ENCODE measurements around the gene POLR2L. TPM values are rescaled to one million over a fixed set of nuclear protein-coding genes. Genes with fewer than 3 reads are reported as not detected.

The POLR2L gene
- total and polyA plus RNA-seq, 4 donors: 34.7 to 160 (median 124) TPM

DNA sequence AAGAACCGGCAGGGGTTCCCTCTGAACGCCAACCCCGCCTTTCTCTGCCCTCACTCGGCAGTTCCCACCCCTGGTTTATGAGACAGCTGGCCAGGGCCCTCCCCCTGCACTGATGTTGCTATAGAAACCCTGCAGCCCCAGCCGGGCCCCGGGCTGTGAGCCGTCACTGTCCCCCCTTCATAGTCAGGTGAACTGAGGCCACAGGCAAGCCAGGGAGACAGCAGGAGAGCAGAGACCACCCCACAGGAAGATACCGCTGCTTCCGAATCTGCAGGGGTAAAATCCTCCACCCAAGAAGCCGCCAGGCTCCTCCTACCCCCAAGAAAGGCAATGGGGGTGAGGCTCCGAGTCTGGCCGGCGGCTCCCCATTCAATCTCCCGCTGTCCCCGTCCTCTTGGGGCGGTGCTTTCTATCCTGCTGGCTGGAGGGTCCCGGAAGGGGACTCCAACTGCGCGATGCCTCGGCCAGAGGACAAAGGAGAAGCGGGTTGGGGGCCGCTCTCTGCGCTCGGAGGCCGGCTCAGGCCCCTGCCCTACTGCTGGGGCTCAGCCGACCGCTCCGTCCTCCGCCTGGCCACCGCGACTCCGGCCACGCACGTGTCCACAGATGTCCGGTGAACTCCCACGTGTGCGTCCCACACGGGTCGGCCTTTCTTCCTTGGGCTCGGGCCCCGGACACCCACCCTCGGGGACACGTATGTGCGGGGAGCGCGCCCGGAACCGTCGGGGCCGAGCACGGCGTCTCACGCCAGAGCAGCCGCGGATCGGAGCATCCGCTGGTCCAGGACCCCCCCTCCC lies 44.8 kb downstream of the POLR2L start:
- H3K36me3 ChIP-seq (ENCODE audit: control insufficient read depth, insufficient read depth, low read length): peaks cover 71% of the 10 kb centered on the region
- peak in 3 of 6 donors; percentile 76 to 95 (median 92) for DNase-seq (ENCODE audit: low read depth in 4 of 6, low spot score in 6 of 6)
- peaks cover 44% of the 10 kb centered on the region for H3K4me1 ChIP-seq (ENCODE audit: control insufficient read depth, insufficient read depth, low read length)
- peak overlapping the region; percentile 86 for H3K4me3 ChIP-seq (ENCODE audit: low read depth, low read length)
- H3K27me3 ChIP-seq (ENCODE audit: control insufficient read depth, insufficient read depth, low read length): no peaks in the 10 kb centered on the region
- no peaks in the 10 kb centered on the region for H3K9me3 ChIP-seq (ENCODE audit: control insufficient read depth, insufficient read depth, low read length)
- WGBS (ENCODE audit: insufficient coverage): under 1% methylated on average over 57 of the region's 57 CpGs
- peak overlapping the region; percentile 96 for H3K27ac ChIP-seq (ENCODE audit: low read depth, low read length)

GRCh38 chr11:796565-797295 lies 45.6 kb downstream of the POLR2L start:
- H3K4me1 ChIP-seq (ENCODE audit: control insufficient read depth, insufficient read depth, low read length): peaks cover 44% of the 10 kb centered on the region

GRCh38 chr11:795634-796564 lies 46.4 kb downstream of the POLR2L start:
- peak in 2 of 6 donors; percentile 28 to 72 for DNase-seq (ENCODE audit: low read depth in 4 of 6, low spot score in 6 of 6)
- Histone ChIP-seq H3K9me3 (ENCODE audit: control insufficient read depth, insufficient read depth, low read length) (no peaks in the 10 kb centered on the region), H3K4me1 (ENCODE audit: control insufficient read depth, insufficient read depth, low read length) (peaks cover 45% of the 10 kb centered on the region), H3K27ac (ENCODE audit: low read depth, low read length) (peak overlapping the region; percentile 96), H3K36me3 (ENCODE audit: control insufficient read depth, insufficient read depth, low read length) (peaks cover 71% of the 10 kb centered on the region), H3K4me3 (ENCODE audit: low read depth, low read length) (peak overlapping the region; percentile 86), H3K27me3 (ENCODE audit: control insufficient read depth, insufficient read depth, low read length) (no peaks in the 10 kb centered on the region)
- 13% methylated on average over 14 of the region's 26 CpGs for WGBS (ENCODE audit: insufficient coverage)

More at GRCh38 chr11:796565-797295, 45.6 kb downstream of the POLR2L start:
- DNase-seq (ENCODE audit: low read depth in 4 of 6, low spot score in 6 of 6): no peak
- H3K9me3 ChIP-seq (ENCODE audit: control insufficient read depth, insufficient read depth, low read length): no peaks in the 10 kb centered on the region
- H3K36me3 ChIP-seq (ENCODE audit: control insufficient read depth, insufficient read depth, low read length): peaks cover 71% of the 10 kb centered on the region
- no peaks in the 10 kb centered on the region for H3K27me3 ChIP-seq (ENCODE audit: control insufficient read depth, insufficient read depth, low read length)
- H3K4me3 ChIP-seq (ENCODE audit: low read depth, low read length): peak overlapping the region; percentile 86
- H3K27ac ChIP-seq (ENCODE audit: low read depth, low read length): peak overlapping the region; percentile 96
- 21% methylated on average over 18 of the region's 18 CpGs for WGBS (ENCODE audit: insufficient coverage)

DNA sequence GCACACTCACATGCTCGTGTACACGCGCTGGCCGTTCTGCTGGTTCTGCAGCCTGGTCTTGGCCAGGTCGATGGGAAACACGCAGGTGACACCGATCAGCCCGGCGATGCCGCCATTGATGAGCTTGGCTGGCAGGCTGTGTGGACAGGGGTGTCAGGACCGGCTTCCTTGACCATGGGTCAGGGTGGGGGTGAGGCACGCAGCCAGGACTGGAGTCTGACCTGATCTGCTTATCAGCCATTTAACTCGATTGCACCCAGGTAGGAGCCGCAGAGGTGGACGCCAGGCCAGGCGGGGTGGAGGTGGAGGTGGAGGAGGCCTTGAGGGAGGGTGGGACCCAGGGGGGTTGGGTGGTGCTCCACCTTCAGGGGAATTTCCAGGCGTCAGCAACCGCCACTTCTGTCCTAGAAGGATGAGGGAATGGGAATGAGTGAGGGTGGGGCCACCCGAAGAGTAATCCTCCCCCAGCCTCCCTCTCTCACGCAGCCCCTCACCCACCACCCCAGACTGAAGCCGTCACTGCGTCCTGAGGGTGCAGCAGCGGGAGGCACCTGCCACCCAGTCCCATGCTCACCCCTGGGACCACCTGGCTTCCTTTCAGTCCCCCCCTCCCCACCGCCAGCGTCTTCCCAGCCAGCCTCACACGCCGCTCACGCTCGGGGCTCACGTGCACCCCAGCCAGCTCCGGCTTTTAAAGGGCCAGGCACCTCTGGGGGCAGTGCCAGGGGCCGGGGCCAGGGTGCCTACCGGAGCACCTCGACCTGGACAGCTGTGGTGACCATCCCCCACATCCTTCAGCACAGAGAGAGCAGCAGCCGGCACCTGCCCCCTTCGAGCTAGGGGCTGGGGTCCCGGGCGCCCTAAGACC lies 47.3 kb downstream of the POLR2L start:
- Histone ChIP-seq H3K4me3 (ENCODE audit: low read depth, low read length) (no peak overlapping the region), H3K27ac (ENCODE audit: low read depth, low read length) (peak overlapping the region; percentile 71), H3K36me3 (ENCODE audit: control insufficient read depth, insufficient read depth, low read length) (peaks cover 66% of the 10 kb centered on the region), H3K27me3 (ENCODE audit: control insufficient read depth, insufficient read depth, low read length) (no peaks in the 10 kb centered on the region), H3K4me1 (ENCODE audit: control insufficient read depth, insufficient read depth, low read length) (peaks cover 54% of the 10 kb centered on the region), H3K9me3 (ENCODE audit: control insufficient read depth, insufficient read depth, low read length) (no peaks in the 10 kb centered on the region)
- 76% methylated on average over 25 of the region's 38 CpGs for WGBS (ENCODE audit: insufficient coverage)
- DNase-seq (ENCODE audit: low read depth in 4 of 6, low spot score in 6 of 6): no peak

DNA sequence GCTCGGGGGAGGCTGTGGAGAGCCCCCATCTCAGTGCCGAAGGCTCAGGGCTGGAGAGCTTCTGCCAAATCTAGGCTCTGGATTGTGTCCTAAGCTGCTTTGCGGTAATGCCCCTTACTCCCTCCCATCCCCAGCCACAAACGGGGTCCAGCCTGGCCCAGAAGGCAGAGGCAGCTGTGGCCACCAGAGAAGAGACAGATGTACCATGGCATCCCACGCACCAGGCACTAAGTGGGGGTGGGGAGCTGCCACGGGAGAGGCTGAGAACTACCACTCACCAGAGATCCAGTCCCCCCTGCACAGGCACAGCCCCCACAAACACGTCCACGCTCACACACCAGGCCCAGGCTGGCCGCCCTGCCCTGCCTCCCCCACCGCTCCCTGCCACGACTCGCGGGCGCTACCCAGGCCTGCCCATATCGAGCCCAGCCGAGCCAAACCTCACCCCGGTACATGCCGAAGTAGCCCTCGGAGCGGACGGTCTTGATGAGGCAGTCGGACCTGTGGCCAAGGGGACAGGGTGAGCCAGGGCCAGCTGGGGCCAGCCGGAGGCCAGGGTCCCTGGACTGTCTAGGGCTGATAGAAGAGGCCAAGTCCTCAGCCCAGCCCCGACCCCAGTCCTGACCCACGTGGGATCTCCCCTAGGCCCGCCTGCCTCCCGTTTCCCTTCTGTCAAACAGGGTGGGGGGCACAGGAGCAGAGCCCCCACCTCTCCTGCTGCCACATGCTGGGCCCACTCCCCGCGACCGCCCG lies 48.1 kb downstream of the POLR2L start:
- Histone ChIP-seq H3K27ac (ENCODE audit: low read depth, low read length) (no peak overlapping the region), H3K27me3 (ENCODE audit: control insufficient read depth, insufficient read depth, low read length) (peaks cover 3% of the 10 kb centered on the region), H3K4me3 (ENCODE audit: low read depth, low read length) (no peak overlapping the region), H3K9me3 (ENCODE audit: control insufficient read depth, insufficient read depth, low read length) (no peaks in the 10 kb centered on the region), H3K4me1 (ENCODE audit: control insufficient read depth, insufficient read depth, low read length) (peaks cover 61% of the 10 kb centered on the region), H3K36me3 (ENCODE audit: control insufficient read depth, insufficient read depth, low read length) (peaks cover 60% of the 10 kb centered on the region)
- DNase-seq (ENCODE audit: low read depth in 4 of 6, low spot score in 6 of 6): no peak
- 91% methylated on average over 27 of the region's 31 CpGs for WGBS (ENCODE audit: insufficient coverage)

DNA sequence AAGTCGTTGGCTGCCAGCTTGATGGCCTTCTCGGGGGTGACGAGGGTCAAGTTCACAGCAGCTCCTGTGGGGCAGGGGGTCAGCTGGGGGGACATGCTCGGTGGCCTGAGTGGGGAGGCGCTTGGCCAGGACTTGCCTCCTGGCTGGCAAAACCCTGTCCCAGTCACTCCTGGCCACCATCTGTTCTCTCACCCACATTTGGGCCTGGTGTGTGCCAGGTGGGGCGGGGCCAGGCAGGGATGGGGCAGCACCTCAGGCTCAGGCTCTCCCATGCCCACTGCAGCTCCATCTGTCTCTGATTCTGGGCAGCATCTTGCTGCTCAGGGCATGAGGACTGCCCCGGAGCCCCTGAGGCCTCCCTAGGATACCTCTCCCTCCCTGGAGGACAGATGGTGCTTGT lies 48.8 kb downstream of the POLR2L start:
- WGBS (ENCODE audit: insufficient coverage): 77% methylated on average over 4 of the region's 7 CpGs
- Histone ChIP-seq H3K4me3 (ENCODE audit: low read depth, low read length) (no peak overlapping the region), H3K36me3 (ENCODE audit: control insufficient read depth, insufficient read depth, low read length) (peaks cover 61% of the 10 kb centered on the region), H3K4me1 (ENCODE audit: control insufficient read depth, insufficient read depth, low read length) (peaks cover 64% of the 10 kb centered on the region), H3K9me3 (ENCODE audit: control insufficient read depth, insufficient read depth, low read length) (no peaks in the 10 kb centered on the region), H3K27ac (ENCODE audit: low read depth, low read length) (no peak overlapping the region), H3K27me3 (ENCODE audit: control insufficient read depth, insufficient read depth, low read length) (peaks cover 3% of the 10 kb centered on the region)
- DNase-seq (ENCODE audit: low read depth in 4 of 6, low spot score in 6 of 6): no peak

DNA sequence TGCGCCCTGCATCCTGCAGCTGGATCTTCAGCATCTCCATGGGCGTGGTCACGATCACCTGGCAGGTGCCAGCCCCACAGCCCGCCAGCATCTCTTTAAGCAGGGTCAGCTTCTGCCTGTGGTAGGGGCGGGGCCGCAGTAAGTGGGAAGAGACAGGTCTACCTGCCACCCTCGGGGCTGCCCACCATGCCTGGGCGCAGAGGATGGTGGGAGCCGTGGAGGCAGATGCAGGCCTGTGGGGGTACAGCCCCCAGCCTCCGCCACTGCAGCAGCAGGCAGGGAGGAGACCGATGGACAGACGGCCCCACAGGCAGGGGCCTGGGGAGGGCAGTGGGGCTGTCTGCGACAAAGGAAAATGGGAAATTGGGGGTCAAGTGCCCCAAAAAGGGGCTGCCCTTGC lies 49.5 kb downstream of the POLR2L start:
- peaks cover 67% of the 10 kb centered on the region for H3K4me1 ChIP-seq (ENCODE audit: control insufficient read depth, insufficient read depth, low read length)
- H3K27ac ChIP-seq (ENCODE audit: low read depth, low read length): no peak overlapping the region
- 95% methylated on average over 11 of the region's 13 CpGs for WGBS (ENCODE audit: insufficient coverage)
- H3K36me3 ChIP-seq (ENCODE audit: control insufficient read depth, insufficient read depth, low read length): peaks cover 67% of the 10 kb centered on the region
- H3K9me3 ChIP-seq (ENCODE audit: control insufficient read depth, insufficient read depth, low read length): no peaks in the 10 kb centered on the region
- DNase-seq (ENCODE audit: low read depth in 4 of 6, low spot score in 6 of 6): no peak
- H3K4me3 ChIP-seq (ENCODE audit: low read depth, low read length): no peak overlapping the region
- peaks cover 3% of the 10 kb centered on the region for H3K27me3 ChIP-seq (ENCODE audit: control insufficient read depth, insufficient read depth, low read length)

DNA sequence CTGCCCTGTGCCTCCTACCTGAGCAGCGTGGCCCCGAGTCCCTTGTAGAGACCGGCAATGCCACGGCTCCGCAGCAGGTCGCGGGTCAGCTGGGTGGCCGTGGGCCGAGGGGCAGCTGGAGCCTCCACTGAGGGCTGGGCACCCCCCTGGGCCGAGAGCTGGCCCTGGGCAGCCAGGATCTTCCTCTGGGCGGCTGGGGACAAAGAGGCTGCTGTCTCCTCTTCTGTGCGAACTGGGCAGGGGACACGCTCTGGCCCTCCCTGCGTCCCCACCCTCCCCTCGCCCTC lies 49.9 kb downstream of the POLR2L start:
- Histone ChIP-seq H3K9me3 (ENCODE audit: control insufficient read depth, insufficient read depth, low read length) (no peaks in the 10 kb centered on the region), H3K27me3 (ENCODE audit: control insufficient read depth, insufficient read depth, low read length) (peaks cover 3% of the 10 kb centered on the region), H3K36me3 (ENCODE audit: control insufficient read depth, insufficient read depth, low read length) (peaks cover 71% of the 10 kb centered on the region), H3K4me1 (ENCODE audit: control insufficient read depth, insufficient read depth, low read length) (peaks cover 70% of the 10 kb centered on the region), H3K4me3 (ENCODE audit: low read depth, low read length) (no peak overlapping the region), H3K27ac (ENCODE audit: low read depth, low read length) (no peak overlapping the region)
- whole genome bisulfite sequencing (ENCODE audit: insufficient coverage): 89% methylated on average over 14 of the region's 15 CpGs
- DNase-seq (ENCODE audit: low read depth in 4 of 6, low spot score in 6 of 6): no peak

Data from spinal cord (tissue), 10 donors.